GM19240 (cell line): Measurements from ENCODE around the gene GGA3.
"Not testable (repeated sequence)": the region's sequence is repeated elsewhere in the genome, so short reads cannot be mapped to it uniquely, and the experiment has no call there.

Experiments
- DNase-seq: peaks from one replicate; pipeline ENCODE4 v3.0.0; 2011; ENCODE audit warnings: low spot score; ENCODE audit not compliant: insufficient read length

The GGA3 gene

DNA sequence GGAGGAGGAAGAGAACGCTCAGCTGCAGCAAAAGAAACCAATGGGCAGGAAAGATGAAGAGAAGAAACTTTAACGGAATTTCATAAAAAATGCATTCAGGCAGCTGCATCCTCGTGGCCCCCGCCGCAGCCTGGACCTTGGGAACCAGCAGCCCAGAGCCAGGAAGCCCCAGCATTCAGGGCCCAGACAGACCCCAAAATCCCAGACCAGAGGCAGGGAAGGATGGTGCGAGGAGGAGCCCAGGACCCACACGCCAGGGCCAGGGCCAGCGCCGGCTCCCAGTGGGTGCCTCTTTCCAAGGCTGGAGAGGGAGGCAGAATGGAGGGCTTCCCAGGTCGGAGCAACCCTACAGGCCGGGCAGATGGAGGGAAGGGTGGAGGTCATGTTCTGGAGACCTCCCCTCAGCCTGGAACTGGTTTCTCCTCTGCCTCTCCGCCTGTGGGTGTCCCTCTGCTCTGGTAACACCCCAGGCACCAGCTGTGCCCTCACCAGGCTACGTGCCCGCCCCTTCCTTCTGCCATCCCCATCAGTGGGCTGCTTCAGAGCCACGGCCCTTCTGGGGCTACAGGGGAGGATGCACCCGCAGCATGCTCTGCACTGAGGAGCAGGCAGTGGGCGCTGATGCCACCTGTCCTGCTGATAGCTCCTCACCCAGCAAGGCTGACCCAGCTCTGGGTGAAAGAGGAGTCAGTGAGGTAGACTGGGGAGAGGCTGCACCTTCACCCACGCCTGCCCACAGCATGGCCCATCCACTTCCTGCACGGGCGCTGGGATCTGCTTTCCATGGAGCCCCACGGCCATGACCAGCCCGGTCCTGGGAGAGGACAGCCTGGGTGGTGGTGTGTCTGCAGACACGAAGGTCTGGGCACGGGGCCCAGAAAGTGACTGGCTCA lies 10.8 kb upstream of the GGA3 start:
- DNase-seq = no peak

DNA sequence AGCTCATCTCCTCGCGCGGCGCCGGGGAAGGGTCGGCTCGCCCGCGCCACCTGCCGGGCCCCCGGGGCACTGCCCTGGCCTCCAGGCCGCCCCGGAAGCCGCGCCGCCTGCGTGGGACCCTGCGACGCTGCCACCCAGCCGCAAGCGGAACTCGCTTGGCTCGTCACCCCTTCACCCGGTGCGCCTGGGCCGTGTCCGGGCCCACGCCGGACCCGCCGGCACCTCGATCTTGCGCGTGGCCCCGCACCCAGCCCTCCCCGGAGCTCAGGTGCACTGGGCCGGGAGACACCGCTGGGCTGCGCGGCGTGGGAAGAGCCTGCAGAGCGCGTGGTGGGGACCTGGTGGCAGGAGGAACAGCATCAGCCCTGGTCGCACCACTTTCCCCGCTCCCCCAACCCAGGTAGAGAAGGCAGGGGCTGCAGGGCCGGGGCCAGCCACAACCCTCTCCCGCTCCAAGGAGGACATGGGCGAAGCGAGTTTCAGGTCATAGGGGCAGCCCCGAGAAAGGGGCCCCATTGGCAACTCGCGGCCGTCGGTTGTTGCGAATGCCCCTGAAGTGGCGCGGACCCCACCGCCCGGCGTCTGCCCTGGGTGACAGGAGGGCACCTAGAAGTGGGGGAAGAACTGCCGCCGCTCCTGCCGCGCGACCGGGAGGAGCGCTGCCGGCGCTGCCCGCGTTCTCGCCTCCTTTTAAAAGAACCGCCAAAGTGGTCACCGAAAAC lies 10.0 kb upstream of the GGA3 start:
- DNase-seq = peak; percentile 86

DNA sequence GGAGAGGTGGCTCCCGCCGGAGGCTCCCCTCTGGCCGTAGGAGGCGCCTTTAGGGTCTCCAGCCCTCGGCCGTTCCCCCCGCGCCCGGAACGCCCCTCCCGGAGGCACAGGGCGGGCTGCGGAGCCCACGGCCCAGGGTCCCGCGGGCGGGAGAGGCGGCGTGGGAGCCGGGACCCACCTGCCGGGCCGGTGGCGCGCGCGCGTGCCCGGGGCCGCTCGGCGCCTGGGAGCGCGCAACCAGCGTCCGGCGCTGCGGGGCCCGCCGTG lies 9.5 kb upstream of the GGA3 start, which contains the start of gene MIF4GD:
Gene MIF4GD, minus strand, starts transcription at position 266 of the 267 bp plus-strand sequence. CDS start 1,036 bp downstream, outside the sequence.
- no peak for DNase-seq

DNA sequence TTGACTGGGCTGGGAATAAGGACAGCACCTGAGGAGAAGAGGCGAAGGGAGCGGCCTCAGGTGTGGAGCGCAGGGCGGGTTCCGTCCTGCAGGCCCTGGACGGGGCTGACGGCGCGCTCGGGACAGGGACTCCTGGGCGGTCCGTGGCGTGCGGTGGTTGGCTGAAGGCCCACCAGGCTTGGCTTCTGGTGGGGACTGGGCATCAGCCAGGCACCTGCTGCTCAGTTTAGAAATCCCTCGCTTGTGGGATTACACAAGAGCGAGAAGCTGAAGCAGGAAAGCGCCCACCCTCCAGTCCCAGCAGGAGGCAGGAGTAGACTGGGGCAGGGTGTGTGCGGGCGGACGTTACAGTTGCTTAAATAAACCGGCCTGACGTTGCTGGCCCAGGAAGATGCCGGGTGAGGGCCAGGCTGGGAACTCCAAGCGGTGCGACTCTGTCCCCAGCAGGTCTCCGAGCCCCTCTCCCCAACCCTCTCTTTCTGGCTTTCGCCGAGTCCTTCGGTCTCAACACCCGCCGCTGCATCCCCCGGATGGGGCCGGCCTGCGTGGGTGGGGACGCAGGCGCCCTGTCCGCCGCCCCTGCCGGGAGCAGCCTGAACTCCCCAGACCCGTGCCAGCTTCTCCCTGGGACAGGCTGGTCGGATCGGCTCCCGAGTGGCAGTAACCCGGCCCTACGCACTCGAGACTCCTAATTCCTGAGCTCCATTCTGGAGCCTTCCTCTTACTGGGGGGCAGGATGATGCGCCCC lies 9.0 kb upstream of the GGA3 start:
- DNase-seq = peak; percentile 35

DNA sequence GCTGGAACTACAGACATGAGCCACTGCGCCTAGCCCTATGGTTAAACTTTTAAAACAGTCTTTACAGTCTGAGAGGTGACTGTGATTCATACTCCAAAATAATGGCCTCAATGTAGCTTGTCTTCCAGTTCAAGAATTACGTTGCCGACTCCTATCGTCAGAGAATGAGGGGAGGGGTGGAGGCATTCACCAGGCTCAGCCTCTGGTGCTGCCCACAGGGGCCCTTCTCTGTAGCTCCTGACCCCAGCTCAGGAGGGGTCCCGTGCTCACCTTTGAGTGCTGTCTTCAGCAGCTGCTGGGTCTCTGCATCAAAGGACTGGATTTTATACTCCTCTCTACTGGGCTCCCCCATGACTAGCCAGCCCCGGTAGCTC lies 8.4 kb upstream of the GGA3 start:
- no peak for DNase-seq

DNA sequence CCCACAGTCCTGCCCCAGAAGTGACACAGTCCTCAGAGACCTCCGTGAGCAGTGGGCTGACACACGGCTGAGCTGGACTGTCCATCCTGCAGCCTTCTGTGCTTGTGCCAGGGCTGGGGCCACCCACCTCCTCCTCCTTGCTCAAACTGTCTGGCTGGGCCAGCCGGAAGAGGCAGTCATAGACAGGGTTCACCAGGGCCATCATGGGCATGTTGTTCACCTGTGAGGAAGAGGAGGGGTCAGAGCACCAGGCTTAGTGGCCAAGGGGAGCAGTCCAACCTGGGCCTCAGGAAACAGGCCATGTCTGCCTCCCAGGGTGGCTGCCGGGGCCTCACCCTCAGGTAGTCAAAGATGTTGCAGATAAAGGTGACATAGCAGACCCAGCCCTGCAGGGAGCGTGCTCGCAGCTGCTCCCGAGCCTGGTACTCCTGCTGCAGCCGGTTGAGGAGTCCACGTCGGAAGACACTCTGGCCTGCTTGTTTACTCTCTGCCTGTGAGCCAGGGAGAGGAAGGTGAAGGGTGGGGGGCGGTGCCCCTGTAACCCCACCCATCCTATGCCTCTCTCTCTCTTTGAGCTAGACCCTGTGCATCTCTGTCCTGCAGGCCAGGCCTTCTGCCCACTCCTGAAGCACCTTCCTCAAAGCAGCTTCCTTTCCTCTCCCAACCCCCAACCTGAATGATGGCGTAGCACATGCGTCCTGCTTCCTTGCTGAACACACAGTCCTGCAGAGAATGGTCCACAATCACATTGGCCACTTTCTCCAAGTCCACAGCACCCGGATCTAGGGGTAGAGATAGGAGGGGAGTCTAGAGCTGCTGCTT lies 6.2 kb upstream of the GGA3 start:
- DNase-seq = no peak

DNA sequence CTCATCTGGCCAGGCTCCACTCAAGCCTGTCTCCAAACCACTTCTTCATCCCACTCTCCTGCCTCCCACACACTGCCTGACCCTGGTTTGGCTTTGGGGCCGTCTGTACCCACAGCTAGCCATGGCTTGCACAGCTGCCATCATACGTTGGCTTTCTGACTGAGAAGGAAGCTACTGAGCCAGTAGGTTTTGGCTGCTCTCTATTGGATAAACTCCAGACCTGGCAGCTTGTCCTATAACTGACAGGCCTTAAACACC lies 5.7 kb upstream of the GGA3 start:
- DNase-seq = no peak

DNA sequence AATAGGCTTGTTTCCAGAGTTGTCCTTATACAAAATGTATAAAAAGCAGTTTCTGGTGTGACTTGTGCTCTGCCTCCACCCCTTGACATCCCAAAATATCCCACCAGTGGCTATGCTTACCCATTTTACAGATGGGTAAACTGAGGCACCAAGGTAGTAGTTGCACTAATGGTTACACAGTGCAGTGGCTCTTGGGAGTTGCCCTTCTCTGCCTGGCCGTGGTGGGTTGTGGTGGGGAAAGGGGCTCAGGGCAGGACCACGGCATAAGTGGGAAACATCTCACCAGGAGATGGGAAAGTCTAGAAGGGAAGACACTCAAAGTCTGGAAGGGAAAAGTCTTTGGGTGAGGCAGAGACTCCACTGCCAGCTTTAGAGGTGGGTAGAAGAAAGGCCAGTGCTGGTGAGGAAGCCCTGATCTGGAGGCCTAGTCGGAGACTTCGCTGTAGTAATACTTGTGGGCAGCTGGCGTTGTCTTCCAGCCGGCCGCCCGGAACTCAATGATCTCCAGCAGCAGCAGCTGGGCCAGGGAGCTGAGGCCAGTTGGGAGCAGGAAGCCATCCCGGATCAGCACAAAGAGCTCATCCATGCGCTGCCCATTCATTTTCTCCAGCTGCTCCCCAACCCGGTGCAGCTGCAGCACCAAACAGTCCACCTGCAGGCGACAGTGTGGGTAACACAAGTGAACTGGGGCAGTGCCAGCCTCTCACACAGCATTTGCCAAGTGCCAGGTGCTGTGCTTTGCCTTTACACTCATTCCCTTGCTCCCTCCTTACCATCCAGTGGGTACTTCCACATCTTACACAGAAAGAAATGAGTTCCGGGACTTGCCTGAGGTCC lies 5.1 kb upstream of the GGA3 start:
- no peak for DNase-seq

DNA sequence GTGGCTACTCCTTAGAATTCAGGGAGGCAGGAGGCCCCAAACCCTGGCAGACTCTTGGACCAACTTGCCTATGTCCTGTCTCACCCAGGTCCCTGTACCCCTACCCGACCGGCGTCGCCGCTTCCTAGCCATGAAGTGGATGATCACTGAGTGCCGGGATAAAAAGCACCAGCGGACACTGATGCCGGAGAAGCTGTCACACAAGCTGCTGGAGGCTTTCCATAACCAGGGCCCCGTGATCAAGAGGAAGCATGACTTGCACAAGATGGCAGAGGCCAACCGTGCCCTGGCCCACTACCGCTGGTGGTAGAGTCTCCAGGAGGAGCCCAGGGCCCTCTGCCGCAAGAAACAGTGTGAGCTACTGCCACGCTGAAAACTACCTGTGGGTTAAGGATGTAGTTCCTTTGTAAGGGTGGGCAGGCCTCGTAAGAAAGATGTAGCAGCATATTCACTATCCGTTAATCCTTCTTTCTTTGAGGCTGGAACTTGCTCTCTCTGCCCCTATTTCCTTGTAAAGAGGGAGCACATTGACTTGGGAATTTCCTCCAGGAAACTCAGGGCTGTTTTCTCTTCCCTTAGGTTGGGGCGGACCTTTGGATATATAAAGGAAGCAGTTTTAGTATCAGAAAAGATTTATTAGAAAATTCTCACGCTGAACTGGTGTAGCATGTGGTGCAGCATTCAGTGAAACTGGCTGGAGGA lies 4.4 kb upstream of the GGA3 start:
- DNase-seq = no peak

DNA sequence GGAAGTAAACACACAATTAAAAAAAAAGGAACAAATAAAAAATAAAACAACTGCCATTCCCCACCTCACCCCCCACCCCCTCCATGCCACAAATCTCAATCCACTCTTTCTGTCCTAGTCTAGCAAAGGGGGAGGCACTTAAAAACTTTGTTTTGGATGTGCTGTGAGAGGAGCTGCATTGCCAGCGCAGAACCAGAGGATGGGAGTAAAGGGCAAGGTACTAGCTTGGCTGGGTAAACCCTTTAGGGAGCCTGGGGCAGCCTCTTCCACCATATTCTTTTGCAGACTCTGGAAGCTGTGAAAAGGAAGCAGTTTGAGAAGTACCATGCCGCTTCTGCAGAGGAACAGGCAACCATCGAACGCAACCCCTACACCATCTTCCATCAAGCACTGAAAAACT lies 1.6 kb upstream of the GGA3 start:
- no peak for DNase-seq

DNA sequence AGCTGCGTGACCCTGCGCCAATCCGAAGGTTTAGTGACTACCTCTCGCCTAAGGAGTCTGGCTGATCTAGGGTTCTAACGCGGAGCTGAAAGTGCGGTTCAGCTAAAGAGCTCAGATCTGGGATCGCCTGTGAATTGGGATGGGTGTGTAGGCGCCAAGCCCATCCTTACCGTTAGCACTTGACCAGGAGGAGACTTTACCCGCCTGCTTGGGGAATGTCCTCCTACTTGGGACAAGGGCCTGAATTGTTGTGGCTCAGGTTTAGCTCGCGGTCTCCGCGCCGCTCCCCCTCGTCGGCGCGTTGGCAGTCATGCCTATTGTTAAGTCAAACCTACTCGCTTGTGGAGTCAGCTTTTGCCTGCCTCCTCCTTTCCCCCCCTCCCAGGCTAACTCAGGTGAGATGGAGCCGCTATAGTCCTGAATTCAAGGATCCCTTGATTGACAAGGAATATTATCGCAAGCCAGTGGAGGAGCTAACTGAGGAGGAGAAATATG lies 753 bp upstream of the GGA3 start:
- DNase-seq = no peak

DNA sequence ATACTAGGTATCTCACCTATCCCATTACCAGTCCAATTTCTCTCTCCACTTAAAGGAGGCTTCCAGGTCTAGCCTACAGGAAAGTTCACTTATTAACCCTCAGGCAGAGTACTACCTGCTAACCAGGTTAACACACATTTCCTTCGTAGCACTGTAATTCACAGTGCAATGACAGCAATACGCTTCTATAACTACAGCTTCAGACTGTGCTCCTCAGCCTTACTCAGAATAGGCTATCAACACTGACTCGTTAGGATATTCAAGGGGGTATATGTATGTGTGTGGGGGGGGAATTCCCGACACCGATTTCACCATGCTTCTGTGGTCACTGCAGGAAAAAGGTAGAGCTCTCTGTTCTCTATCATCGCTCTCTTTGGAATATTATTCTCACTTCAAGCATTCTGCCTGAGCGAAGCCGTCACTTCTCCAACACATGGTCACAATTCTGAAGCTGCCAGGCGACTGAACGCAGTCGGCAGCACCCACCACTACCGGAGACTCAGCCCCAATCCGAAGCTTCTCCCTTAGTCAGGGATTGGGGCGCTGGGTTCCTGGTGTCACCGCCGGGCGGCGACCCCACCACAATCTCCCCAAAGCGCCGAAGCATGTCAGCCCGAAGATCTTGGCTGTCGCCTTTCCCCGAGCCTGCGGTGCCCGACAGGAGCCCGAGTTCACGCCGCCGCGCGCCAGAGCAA lies 618 bp downstream of the GGA3 start:
- no peak for DNase-seq

DNA sequence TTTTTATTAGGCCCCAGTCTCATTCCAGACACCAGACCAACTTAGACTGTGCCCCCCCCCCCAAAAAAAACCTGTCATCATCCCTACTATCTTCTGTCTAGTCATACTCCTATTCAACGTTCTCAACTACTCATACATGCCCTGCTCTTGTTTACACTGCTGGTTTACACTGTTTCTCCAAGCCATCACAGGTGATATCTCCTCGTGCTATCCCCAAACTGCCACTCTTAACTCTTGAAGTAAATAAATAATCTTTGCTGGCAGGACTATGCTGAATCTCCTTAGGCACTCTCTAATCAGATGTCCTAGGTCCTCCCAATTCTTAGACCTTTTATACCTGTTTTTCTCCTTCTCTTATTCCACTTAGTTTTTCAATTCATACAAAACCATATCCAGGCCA lies 4.2 kb downstream of the GGA3 start:
- DNase-seq = not testable (repeated sequence)

DNA sequence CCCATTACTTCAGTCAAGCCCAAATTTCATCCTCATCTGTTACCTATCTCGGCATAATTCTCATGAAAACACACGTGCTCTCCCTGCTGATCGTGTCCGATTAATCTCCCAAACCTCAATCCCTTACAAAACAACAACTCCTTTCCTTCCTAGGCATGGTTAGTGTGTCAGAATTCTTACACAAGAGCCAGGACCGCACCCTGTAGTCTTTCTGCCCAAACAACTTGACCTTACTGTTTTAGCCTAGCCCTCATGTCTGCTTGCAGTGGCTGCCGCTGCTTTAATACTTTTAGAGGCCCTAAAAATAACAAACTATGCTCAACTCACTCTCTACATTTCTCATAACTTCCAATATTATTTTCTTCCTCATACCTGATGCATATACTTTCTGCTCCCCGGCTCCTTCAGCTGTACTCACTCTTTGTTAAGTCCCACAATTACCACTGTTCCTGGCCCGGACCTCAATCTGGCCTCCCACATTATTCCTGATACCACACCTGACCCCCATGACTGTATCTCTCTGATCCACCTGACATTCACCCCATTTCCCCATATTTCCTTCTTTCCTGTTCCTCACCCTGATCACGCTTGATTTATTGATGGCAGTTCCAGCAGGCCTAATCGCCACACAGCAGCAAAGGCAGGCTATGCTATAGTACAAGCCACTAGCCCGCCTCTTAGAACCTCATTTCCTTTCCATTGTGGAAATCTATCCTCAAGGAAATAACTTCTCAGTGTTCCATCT lies 5.3 kb downstream of the GGA3 start:
- not testable (repeated sequence) for DNase-seq

DNA sequence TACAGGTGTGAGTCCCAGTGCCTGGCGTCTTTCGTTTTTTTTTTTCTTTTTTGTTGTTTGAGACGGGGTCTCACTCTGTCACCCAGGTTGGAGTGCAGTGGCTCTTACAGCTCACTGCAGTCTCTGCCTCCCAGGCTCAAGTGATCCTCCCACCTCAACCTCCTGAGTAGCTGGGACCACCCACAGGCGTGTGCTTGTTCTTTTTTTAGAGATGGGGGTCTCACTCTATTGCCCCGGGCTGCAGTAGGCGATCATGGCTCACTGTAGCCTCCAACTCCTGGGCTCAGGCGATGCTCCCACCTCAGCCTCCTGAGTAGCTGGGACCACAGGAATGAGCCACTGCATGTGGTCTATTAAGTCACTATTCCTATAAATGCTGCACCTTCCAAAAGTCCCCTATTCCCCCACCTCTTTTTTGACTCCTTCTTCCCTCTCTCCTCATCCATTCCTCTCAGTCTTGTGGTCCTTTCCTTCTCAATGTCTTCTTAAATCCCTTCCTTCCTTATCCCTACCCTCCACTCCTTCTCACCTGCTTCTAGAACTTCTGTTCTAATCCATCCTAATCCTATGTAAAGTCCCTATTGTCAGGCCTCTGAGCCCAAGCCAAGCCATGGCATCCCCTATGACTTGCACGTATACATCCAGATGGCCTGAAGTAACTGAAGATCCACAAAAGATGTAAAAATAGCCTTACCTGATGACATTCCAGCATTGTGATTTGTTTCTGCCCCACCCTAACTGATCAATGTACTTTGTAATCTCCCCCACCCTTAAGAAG lies 9.2 kb downstream of the GGA3 start:
- DNase-seq = no peak

DNA sequence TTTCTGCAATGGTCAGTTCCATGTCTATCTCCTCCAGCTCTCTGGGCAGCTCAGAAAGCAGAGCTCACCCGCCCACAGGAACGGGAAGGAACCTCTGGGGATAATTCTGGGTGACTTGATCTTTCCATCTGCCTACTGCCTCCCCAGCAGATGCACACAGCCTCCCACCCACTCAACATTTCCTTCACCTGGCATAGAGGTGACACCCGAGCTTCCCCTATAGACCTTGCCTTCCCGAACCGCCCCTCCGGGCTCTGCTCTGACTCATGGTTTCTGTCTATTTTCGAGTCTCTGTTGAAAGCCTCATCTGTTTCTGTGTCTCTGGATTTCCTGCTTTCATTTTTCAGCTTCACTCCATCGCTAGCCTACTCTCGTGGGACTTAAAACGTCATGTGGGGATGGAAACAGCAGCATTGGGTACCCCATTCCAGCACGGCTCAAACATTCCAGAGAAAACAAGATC lies 11.4 kb downstream of the GGA3 start:
- DNase-seq = peak; percentile 77

DNA sequence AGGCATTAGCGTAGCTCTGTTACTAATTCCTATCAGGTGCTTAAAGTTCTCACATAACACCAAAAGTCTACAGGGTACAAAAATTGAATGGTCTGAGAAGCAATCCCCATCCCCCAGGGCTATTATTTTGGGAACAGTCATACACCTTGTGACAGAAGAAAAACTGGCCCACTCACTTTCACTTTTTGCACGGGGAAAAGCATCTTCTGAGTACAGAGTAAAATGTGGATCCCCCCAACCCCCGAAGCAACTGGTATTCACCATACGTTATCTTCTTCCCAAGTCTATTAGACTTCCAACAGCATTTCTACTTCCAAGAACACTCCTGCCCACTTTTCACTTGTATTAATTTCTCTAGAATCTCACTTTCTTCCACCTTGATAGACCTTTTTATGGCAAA lies 11.8 kb downstream of the GGA3 start:
- no peak for DNase-seq

DNA sequence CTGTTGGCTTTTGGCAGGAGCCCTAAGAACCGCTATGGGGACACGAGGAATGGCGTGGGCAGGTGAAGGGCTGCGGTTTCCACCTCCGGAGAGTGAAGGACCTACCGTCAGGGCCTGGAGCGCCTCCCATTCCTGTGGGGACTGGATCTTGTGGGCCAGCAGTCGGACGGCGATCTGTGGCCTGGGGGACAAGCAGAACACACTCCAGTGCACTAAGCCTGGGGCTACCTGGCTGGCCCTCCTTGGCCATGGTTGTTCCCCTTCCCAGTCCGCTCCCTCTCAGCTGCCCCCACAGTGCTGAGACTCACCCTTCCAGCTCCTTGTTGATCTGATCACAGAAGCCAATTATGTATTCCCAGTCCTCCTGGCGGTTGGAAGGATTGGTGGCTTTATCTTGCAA lies 15.0 kb downstream of the GGA3 start:
- DNase-seq = no peak
